Measurements from ENCODE around the gene TWF2. TPM values are rescaled to one million over a fixed set of nuclear protein-coding genes. Genes with fewer than 3 reads are reported as not detected.

TWF2 gene
- total and polyA plus RNA-seq, 2 of the 4 experiments (the other 2 are of a cell fraction), result 111 to 145 TPM

DNA sequence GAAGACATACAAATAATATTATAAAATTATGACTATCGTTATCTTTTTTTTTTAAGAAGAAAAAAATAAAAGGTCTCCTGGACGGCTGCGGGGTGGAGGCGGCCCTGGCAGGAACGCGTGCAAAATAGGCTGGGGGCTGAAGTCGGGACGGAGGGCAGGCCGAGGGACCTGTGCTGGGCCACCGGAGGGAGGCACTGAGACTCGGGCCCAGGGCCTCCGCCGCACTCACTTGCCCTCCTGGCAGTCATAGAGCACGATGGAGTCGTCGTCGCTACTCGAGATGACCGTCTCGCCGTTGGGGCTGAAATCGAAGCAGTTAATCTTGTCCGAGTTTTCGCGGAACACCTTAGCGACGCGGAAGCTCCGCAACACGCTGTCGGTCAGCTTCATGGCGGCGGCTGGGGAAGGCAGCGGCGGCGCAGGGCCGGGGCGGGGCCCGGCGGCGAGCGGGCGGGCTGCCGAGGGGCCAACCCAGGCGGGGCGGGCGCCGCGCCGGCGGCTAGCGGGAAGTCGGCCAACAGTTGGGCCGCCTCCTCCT, 39.1 kb upstream of the TWF2 start:
- CTCF ChIA-PET, result interaction anchor here (0.6 to 1.4 kb wide), 4 partner anchors 17 to 242 kb away, joined by 3 to 6 read pairs (median 4); no protein-coding TSS in a partner anchor
- peak overlapping the region; percentile 100 for H2BK5ac ChIP-seq (ENCODE audit: low read depth, low read length, poor library complexity, severe bottlenecking)
- peak overlapping the region; percentile 97 for H3K18ac ChIP-seq (ENCODE audit: low read depth, low read length)
- peak overlapping the region; percentile 100 for H3K9ac ChIP-seq (ENCODE audit: low read depth, low read length)
- no peak overlapping the region for H2BK20ac ChIP-seq (ENCODE audit: low read depth, low read length)
- H3K27me3 ChIP-seq (ENCODE audit: control insufficient read depth, insufficient read depth, low read length), result no peaks in the 10 kb centered on the region
- H2AK9ac ChIP-seq (replicated peaks; ENCODE audit: low read depth, low read length, poor library complexity), result peak overlapping the region; percentile 98
- H2BK15ac ChIP-seq (ENCODE audit: low read depth, low read length), result no peak overlapping the region; the same call in 2 of the 3 replicates
- peak overlapping the region; percentile 98 for H4K5ac ChIP-seq (ENCODE audit: low read depth, low read length)
- TSS peak; percentile 42 for BruUV-seq (replicated peaks)
- WGBS, 2 experiments (ENCODE audit: extremely low coverage in 2 of 2, insufficient read length in 1 of 2), result 0% methylated on average over 25 of the region's 54 CpGs; no CpG with 5 or more reads in 1 of the 2 experiments
- H3K36me3 ChIP-seq (ENCODE audit: control insufficient read depth, insufficient read depth, low read length), result peaks cover 4% of the 10 kb centered on the region
- TF ChIP-seq NFE2L2 (IDR thresholded peaks at IDR 0.05; ENCODE audit: low read depth, low read length) (no peak), MAFK (IDR thresholded peaks at IDR 0.05; ENCODE audit: low read depth, low read length) (no peak), RCOR1 (IDR thresholded peaks at IDR 0.05; ENCODE audit: insufficient replicate concordance, low read length) (no peak), SMC3 (IDR thresholded peaks at IDR 0.05; ENCODE audit: low read depth, low read length) (no peak), MXI1 (IDR thresholded peaks at IDR 0.05; ENCODE audit: borderline replicate concordance, low read depth, low read length) (peak; percentile 7; the same call in 1 of the 2 replicates), POLR2A (IDR thresholded peaks at IDR 0.05; ENCODE audit: low read depth, low read length) (no peak), CHD1 (IDR thresholded peaks at IDR 0.05; ENCODE audit: low read depth, low read length) (no peak; the same call in 1 of the 2 replicates)
- TF ChIP-seq, protein P1, sequence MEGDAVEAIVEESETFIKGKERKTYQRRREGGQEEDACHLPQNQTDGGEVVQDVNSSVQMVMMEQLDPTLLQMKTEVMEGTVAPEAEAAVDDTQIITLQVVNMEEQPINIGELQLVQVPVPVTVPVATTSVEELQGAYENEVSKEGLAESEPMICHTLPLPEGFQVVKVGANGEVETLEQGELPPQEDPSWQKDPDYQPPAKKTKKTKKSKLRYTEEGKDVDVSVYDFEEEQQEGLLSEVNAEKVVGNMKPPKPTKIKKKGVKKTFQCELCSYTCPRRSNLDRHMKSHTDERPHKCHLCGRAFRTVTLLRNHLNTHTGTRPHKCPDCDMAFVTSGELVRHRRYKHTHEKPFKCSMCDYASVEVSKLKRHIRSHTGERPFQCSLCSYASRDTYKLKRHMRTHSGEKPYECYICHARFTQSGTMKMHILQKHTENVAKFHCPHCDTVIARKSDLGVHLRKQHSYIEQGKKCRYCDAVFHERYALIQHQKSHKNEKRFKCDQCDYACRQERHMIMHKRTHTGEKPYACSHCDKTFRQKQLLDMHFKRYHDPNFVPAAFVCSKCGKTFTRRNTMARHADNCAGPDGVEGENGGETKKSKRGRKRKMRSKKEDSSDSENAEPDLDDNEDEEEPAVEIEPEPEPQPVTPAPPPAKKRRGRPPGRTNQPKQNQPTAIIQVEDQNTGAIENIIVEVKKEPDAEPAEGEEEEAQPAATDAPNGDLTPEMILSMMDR (conservative IDR thresholded peaks at IDR 0.05; ENCODE audit: low read depth, low read length), result peak; percentile 17; the same call in 1 of the 2 replicates
- TF ChIP-seq, protein P2, sequence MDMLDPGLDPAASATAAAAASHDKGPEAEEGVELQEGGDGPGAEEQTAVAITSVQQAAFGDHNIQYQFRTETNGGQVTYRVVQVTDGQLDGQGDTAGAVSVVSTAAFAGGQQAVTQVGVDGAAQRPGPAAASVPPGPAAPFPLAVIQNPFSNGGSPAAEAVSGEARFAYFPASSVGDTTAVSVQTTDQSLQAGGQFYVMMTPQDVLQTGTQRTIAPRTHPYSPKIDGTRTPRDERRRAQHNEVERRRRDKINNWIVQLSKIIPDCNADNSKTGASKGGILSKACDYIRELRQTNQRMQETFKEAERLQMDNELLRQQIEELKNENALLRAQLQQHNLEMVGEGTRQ (IDR thresholded peaks at IDR 0.05; ENCODE audit: low read depth, low read length), result no peak
- POLR2A ChIA-PET (ENCODE audit: unreplicated experiment), result interaction anchor here (0.6 to 0.7 kb wide), 2 partner anchors 29 to 499 kb away, joined by 4 to 8 read pairs; no protein-coding TSS in a partner anchor
- H4K91ac ChIP-seq (ENCODE audit: insufficient read depth, low read depth, low read length), result peak overlapping the region; percentile 97
- H2AK5ac ChIP-seq (ENCODE audit: low read depth, low read length), result peak overlapping the region; percentile 99
- H3K9me1 ChIP-seq (ENCODE audit: insufficient read depth, low read length), result peaks cover 16% of the 10 kb centered on the region; the same call in 1 of the 2 replicates
- in situ Hi-C loops (cut with MboI; ENCODE audit: low sequenced_read_pairs) (no loop called here), intact Hi-C loops (cut with micrococcal nuclease) (loop anchor here (2.0 to 5.0 kb wide), 2 partner anchors 15 to 41 kb away; partner anchors contain the start of gene TWF2), dilution Hi-C loops (cut with HindIII; ENCODE audit: low sequenced_read_pairs, unreplicated experiment) (no loop called here)
- peaks cover 47% of the 10 kb centered on the region for H4K20me1 ChIP-seq (ENCODE audit: insufficient read depth, low read length)
- peak overlapping the region; percentile 99 for H3K4ac ChIP-seq (ENCODE audit: low read depth, low read length)
- H3K23ac ChIP-seq (ENCODE audit: low read depth, low read length), result peak overlapping the region; percentile 100
- no peak for DNase-seq
- H3K9me3 ChIP-seq (ENCODE audit: control insufficient read depth, insufficient read depth, low read length), result no peaks in the 10 kb centered on the region
- H3K4me2 ChIP-seq (ENCODE audit: low read depth, low read length), result peak overlapping the region; percentile 88
- peak overlapping the region; percentile 92 for H2BK120ac ChIP-seq (ENCODE audit: low read depth, low read length)
- peak overlapping the region; percentile 92 for H3K56ac ChIP-seq (ENCODE audit: extremely low read depth, insufficient read depth, low read length)
- H4K8ac ChIP-seq (ENCODE audit: low read depth in 2 of 2, low read length in 2 of 2), result peak overlapping the region; percentile 82 to 99
- H3K79me1 ChIP-seq (ENCODE audit: low read depth in 1 of 2, low read length in 2 of 2), result peaks cover 6 to 18% of the 10 kb centered on the region in 2 experiments; a peak in 3 of 4 replicates
- H3K4me1 ChIP-seq (ENCODE audit: control insufficient read depth, insufficient read depth, low read length), result peaks cover 14% of the 10 kb centered on the region
- ATAC-seq (ENCODE audit: low read depth), result peak; percentile 79
- peak overlapping the region; percentile 100 for H3K27ac ChIP-seq (ENCODE audit: insufficient read depth, low read length)
- peak overlapping the region; percentile 97 for H3K4me3 ChIP-seq (ENCODE audit: insufficient read depth, low read depth, low read length)
- H2AFZ ChIP-seq (replicated peaks; ENCODE audit: low read length, poor library complexity), result peak overlapping the region; percentile 98
- peak overlapping the region; percentile 100 for H3K14ac ChIP-seq (replicated peaks; ENCODE audit: low read depth, low read length)
